ENCODE data around the gene GLIS1. TPM values are rescaled to one million over a fixed set of nuclear protein-coding genes. Genes with fewer than 3 reads are reported as not detected.

Gene GLIS1
- total and polyA plus RNA-seq, 2 donors (not counting 3 experiments of a cell fraction or from before 2014, with no cell fraction given) = not detected

DNA sequence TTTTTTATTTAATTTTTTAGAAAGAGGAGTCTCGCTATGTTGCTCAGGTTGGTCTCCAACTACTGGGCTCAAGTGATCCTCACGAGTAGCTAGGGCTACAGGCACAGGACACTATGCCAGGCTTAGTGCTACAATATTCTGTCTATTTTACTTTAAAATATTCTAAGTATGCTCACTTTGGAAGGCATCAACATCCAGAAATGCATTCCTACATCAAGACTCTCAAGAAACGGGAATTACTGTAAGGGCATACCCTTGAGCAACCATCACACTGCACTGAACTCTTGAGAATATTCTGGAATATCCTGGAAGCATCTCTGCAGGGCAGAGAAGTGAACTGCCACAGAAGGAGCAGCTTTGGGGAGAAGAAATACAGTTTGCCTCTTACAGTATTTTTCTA is 280.3 kb downstream of the GLIS1 start:
- ChIA-PET CTCF (interaction anchor here (1.3 kb wide), 1 partner anchor 14 kb away, joined by 3 read pairs; no protein-coding TSS in a partner anchor), POLR2A (no interaction called here)
- Histone ChIP-seq H3K79me2 (ENCODE audit: control insufficient read depth, insufficient read depth, low read length) (no peaks in the 10 kb centered on the region), H3K27me3 (ENCODE audit: control insufficient read depth in 2 of 2, insufficient read depth in 2 of 2, low read length in 2 of 2) (peaks cover 7 to 8% of the 10 kb centered on the region in 2 experiments), H3K4me1 (ENCODE audit: control insufficient read depth, extremely low read depth, insufficient read depth, low read length) (no peaks in the 10 kb centered on the region), H2AFZ (ENCODE audit: low read depth, low read length) (no peak overlapping the region), H3K9ac (replicated peaks; ENCODE audit: extremely low read depth, insufficient read depth, low read length) (no peak overlapping the region), H3K4me3 (replicated peaks in 1 of 3; ENCODE audit: insufficient read depth in 1 of 3, low read depth in 1 of 3, low read length in 3 of 3) (no peak overlapping the region), H4K20me1 (replicated peaks; ENCODE audit: control insufficient read depth, extremely low read depth, insufficient read depth, low read length) (no peaks in the 10 kb centered on the region), H3K9me3 (replicated peaks; ENCODE audit: control insufficient read depth, insufficient read depth, low read length) (no peaks in the 10 kb centered on the region), H3K4me2 (ENCODE audit: insufficient read depth, low read length) (no peak overlapping the region), H3K9me1 (replicated peaks; ENCODE audit: control insufficient read depth, extremely low read depth, insufficient read depth, low read length) (no peaks in the 10 kb centered on the region), H3K36me3 (ENCODE audit: control insufficient read depth in 2 of 2, extremely low read depth in 1 of 2, insufficient read depth in 2 of 2, low read length in 2 of 2) (no peaks in the 10 kb centered on the region), H3K27ac (ENCODE audit: insufficient read depth, low read depth, low read length) (no peak overlapping the region)
- dilution Hi-C loops (cut with MboI; ENCODE audit: extremely low pct_ligation_motif_present, low sequenced_read_pairs) (no loop called here), intact Hi-C loops (cut with micrococcal nuclease) (no loop called here)
- BruUV-seq (replicated peaks) = no TSS peak
- DNase-seq (ENCODE audit: low read depth, low spot score) (no peak), FAIRE-seq (no peak)
- TF ChIP-seq GATA2 (IDR thresholded peaks at IDR 0.05; ENCODE audit: insufficient read depth, insufficient read length, low read depth, low read length) = no peak
- TF ChIP-seq MAX (IDR thresholded peaks at IDR 0.05; ENCODE audit: insufficient read depth, insufficient read length) = no peak
- TF ChIP-seq, protein P1, sequence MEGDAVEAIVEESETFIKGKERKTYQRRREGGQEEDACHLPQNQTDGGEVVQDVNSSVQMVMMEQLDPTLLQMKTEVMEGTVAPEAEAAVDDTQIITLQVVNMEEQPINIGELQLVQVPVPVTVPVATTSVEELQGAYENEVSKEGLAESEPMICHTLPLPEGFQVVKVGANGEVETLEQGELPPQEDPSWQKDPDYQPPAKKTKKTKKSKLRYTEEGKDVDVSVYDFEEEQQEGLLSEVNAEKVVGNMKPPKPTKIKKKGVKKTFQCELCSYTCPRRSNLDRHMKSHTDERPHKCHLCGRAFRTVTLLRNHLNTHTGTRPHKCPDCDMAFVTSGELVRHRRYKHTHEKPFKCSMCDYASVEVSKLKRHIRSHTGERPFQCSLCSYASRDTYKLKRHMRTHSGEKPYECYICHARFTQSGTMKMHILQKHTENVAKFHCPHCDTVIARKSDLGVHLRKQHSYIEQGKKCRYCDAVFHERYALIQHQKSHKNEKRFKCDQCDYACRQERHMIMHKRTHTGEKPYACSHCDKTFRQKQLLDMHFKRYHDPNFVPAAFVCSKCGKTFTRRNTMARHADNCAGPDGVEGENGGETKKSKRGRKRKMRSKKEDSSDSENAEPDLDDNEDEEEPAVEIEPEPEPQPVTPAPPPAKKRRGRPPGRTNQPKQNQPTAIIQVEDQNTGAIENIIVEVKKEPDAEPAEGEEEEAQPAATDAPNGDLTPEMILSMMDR (IDR thresholded peaks at IDR 0.05; ENCODE audit: extremely low read depth in 1 of 2, insufficient read depth in 1 of 2, low read depth in 1 of 2, low read length in 2 of 2) = no peak
- TF ChIP-seq POLR2AphosphoS5 (IDR thresholded peaks at IDR 0.05; ENCODE audit: insufficient read depth, low read depth, low read length) = no peak
- TF ChIP-seq MYC (IDR thresholded peaks at IDR 0.05; ENCODE audit: low read depth, low read length) = no peak
- no peak for TF ChIP-seq POLR2A (IDR thresholded peaks at IDR 0.05; ENCODE audit: low read depth, low read length)
- TF ChIP-seq FOS (IDR thresholded peaks at IDR 0.05; ENCODE audit: borderline replicate concordance, insufficient read depth, low read length) = no peak
- no peak for TF ChIP-seq JUN (IDR thresholded peaks at IDR 0.05; ENCODE audit: borderline replicate concordance, insufficient read depth, insufficient read length, low read depth)
- TF ChIP-seq EZH2 (IDR thresholded peaks at IDR 0.05; ENCODE audit: borderline replicate concordance, low read depth, low read length, severe bottlenecking) = no peak

Small RNA genes lying within 50 kb of the gene (small RNA-seq; reads per million reads assigned to genes)
- gene RF00418 (ENCODE audit: insufficient read depth, insufficient read length, low read depth, low replicate concordance) (not detected), gene RNU7-95P (ENCODE audit: insufficient read depth, insufficient read length, low read depth, low replicate concordance) (not detected)

Other genes starting within 250 kb of the GLIS1 start
- 29.2 and 30.2 TPM in 2 replicates for gene NDC1, start 99.1 kb upstream of the GLIS1 start, total RNA-seq
- 21.9 and 23.2 TPM in 2 replicates for gene NDC1, start 99.1 kb upstream of the GLIS1 start, polyA plus RNA-seq
- 14.8 TPM in 2 replicates for gene YIPF1, start 150.6 kb upstream of the GLIS1 start, total RNA-seq
- gene YIPF1, start 150.6 kb upstream of the GLIS1 start, polyA plus RNA-seq = 26.2 and 28.1 TPM in 2 replicates
- not detected in 2 replicates for gene DIO1, start 155.0 kb upstream of the GLIS1 start, total RNA-seq
- not detected in 2 replicates for gene DIO1, start 155.0 kb upstream of the GLIS1 start, polyA plus RNA-seq
- gene IFT25, start 206.5 kb upstream of the GLIS1 start, total RNA-seq = 31.4 and 34.0 TPM in 2 replicates
- gene IFT25, start 206.5 kb upstream of the GLIS1 start, polyA plus RNA-seq = 8.4 and 13.0 TPM in 2 replicates
- 26.1 and 28.1 TPM in 2 replicates for gene LRRC42, start 207.2 kb upstream of the GLIS1 start, total RNA-seq
- gene LRRC42, start 207.2 kb upstream of the GLIS1 start, polyA plus RNA-seq = 21.8 and 25.3 TPM in 2 replicates